NCI-H69 (cell line): Measurements from ENCODE around the gene GRIK4.
"Not testable (repeated sequence)": the region's sequence is repeated elsewhere in the genome, so short reads cannot be mapped to it uniquely, and the experiment has no call there.

Source experiments
- DNase-seq: peaks from one replicate; lab custom pipeline; 2025; lab: John Stamatoyannopoulos, UW

GRIK4 gene

GRCh38 chr11:120995184-120995583, 483.6 kb downstream of the GRIK4 start:
- no peak for DNase-seq

- no peak for DNase-seq
Measured at GRCh38 chr11:120996973-120997372, 485.4 kb downstream of the GRIK4 start.

- no peak for DNase-seq
Measured at GRCh38 chr11:120998581-120998980, 487.0 kb downstream of the GRIK4 start.

GRCh38 chr11:121004206-121004840, 492.8 kb downstream of the GRIK4 start:
- no peak for DNase-seq

- no peak for DNase-seq
Measured at GRCh38 chr11:121006922-121007321, 495.4 kb downstream of the GRIK4 start.

- DNase-seq, result no peak
Measured at GRCh38 chr11:121008551-121008950, 497.0 kb downstream of the GRIK4 start.

GRCh38 chr11:121012091-121012490, 500.5 kb downstream of the GRIK4 start:
- DNase-seq, result no peak

GRCh38 chr11:121018746-121019145, 507.2 kb downstream of the GRIK4 start:
- peak; percentile 64 for DNase-seq

GRCh38 chr11:121021718-121022117, 510.2 kb downstream of the GRIK4 start:
- DNase-seq, result not testable (repeated sequence)

GRCh38 chr11:121023848-121024751, 512.6 kb downstream of the GRIK4 start, which contains the start of gene TBCEL:
Gene TBCEL, plus strand, starts transcription at chr11:121024102. Its CDS starts 21,589 bp downstream, at chr11:121045691.
- DNase-seq, result peak; percentile 96

GRCh38 chr11:121024989-121025388, 513.4 kb downstream of the GRIK4 start:
- DNase-seq, result peak; percentile 54

GRCh38 chr11:121029153-121029552, 517.6 kb downstream of the GRIK4 start:
- peak; percentile 69 for DNase-seq

GRCh38 chr11:121029813-121030445, 518.4 kb downstream of the GRIK4 start:
- no peak for DNase-seq

GRCh38 chr11:121031167-121031566, 519.6 kb downstream of the GRIK4 start:
- no peak for DNase-seq

- DNase-seq, result not testable (repeated sequence)
Measured at GRCh38 chr11:121031648-121032047, 520.1 kb downstream of the GRIK4 start.

GRCh38 chr11:121032546-121032945, 521.0 kb downstream of the GRIK4 start:
- peak; percentile 45 for DNase-seq

GRCh38 chr11:121033635-121034034, 522.1 kb downstream of the GRIK4 start:
- no peak for DNase-seq

GRCh38 chr11:121035169-121035755, 523.7 kb downstream of the GRIK4 start:
- DNase-seq, result no peak

- DNase-seq, result no peak
Measured at GRCh38 chr11:121035780-121036179, 524.2 kb downstream of the GRIK4 start.

- no peak for DNase-seq
Measured at GRCh38 chr11:121037016-121037415, 525.5 kb downstream of the GRIK4 start.
